SU-DHL-6 (cell line): Measurements from ENCODE around the gene HIVEP3.

Experiments
- CTCF ChIP-seq: fragments of 200-600 bp; sonication (generic); IDR thresholded peaks from one replicate; pipeline ENCODE4 v1.5.1; 2017; ENCODE audit warnings: antibody characterized with exemption, mild to moderate bottlenecking, low read length, moderate library complexity; ENCODE audit not compliant: insufficient read depth, poor library complexity, severe bottlenecking
- EZH2phosphoT487 ChIP-seq: fragments of 200-600 bp; sonication (generic), shearing (Covaris generic); conservative IDR thresholded peaks from 2 replicates; pipeline ENCODE4 v1.6.1; 2018; ENCODE audit warnings: mild to moderate bottlenecking, antibody characterized with exemption, low read length, moderate library complexity, mixed read lengths

GRCh38 chr1:41616563-41616962 is 302.2 kb downstream of the HIVEP3 start:
- TF ChIP-seq CTCF = no peak
- TF ChIP-seq EZH2phosphoT487 = no peak
